GM23248 (cell line): ENCODE results near the gene CELA2A.

Experiments
- EZH2 ChIP-seq: fragments of 200-600 bp; sonication (generic); IDR thresholded peaks from 2 replicates; pipeline ENCODE4 v1.6.1; 2018; ENCODE audit warnings: antibody characterized with exemption, mild to moderate bottlenecking; ENCODE audit not compliant: insufficient read depth, poor library complexity, severe bottlenecking
- EZH2phosphoT487 ChIP-seq: fragments of 200-600 bp; sonication (generic); IDR thresholded peaks from 2 replicates; pipeline ENCODE4 v1.6.1; 2018; ENCODE audit warnings: antibody characterized with exemption, moderate library complexity, mild to moderate bottlenecking, low read depth; ENCODE audit not compliant: insufficient read depth

DNA sequence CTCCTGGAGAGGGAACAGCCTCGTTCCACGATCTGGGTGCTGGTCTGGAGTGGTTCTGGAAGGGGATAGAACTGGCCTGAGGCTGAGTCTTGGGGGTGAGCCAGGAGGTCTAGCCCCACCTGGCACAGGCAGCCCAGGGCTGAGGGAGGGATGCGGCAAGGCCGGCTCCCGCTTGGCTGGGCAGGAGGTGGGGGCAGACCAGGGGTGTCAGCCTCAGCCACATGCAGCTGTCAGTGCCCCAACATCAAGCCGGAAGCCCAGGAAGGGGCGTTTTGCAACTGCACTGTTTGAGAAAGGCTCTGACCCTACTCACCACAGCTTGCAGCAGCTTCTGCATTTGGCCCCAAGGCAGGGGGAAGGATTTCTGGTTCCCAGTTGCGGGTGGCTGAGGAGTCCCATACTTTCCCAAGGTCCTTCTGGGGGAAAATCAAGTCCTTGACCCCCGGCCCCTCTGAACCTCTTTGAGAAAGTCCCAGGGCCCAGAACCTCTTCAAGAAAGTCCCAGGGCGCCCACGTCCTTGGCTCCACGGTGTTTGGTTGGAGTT is 44.9 kb upstream of the CELA2A start:
- no peak for TF ChIP-seq EZH2
- no peak for TF ChIP-seq EZH2phosphoT487
